NCI-H2227 (cell line): ENCODE measurements around the gene TBX1.
"Not testable (repeated sequence)": the region's sequence is repeated elsewhere in the genome, so short reads cannot be mapped to it uniquely, and the experiment has no call there.

Experiments used
- DNase-seq: peaks from one replicate; lab custom pipeline; 2025; ENCODE audit not compliant: unreplicated experiment; lab: John Stamatoyannopoulos, UW

Gene TBX1

DNA sequence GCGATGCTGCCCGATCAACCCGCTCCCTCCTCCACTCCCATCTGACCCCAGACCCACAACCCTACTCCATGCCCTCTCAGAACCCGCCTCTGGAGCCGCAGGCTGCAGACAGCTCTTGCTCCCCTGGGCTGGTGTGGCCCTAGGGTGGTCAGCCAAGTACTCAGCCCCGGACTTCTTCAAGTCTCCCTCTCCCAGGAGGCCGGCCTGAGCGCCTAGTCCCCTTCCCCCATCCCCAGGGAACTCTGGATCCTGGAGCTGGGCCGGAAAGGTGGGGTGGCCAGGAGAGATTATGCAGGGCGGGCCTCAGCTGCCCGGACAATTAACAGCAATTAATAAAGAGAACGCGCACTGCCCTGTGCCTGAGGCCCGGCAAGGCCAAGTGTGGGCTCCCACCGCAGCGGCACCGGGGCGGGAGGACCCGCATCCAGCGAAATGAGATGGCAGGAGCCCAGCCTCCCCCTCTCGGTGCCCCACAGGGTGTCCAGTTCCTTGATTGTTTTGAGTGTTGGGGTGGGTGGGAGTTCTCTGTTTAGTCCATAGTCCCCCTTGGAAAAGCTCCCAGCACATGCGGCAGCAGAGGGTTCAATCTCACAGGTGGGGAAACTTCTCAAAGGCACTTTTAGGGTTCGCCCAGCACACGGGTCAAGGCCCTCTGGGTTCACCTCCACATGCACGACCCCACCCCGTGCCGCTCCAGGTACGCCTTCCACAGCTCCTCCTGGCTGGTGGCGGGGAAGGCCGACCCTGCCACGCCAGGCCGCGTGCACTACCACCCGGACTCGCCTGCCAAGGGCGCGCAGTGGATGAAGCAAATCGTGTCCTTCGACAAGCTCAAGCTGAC is 3.1 kb downstream of the TBX1 start:
- DNase-seq: no peak

DNA sequence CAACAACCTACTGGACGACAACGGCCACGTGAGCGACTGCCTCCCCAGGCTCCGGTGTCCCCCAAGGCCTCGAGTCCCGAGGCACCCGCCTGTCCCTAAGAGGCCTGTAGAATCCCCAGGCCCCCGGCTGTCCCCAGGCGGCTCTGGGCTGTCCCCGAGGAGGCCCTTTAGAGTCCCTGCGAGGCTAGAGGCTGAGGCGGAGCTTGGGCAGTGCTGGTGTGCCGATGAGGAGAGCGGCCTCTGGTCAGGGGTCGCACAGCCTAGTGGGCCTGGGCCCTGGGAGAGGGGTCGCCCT is 3.7 kb downstream of the TBX1 start:
- no peak for DNase-seq

DNA sequence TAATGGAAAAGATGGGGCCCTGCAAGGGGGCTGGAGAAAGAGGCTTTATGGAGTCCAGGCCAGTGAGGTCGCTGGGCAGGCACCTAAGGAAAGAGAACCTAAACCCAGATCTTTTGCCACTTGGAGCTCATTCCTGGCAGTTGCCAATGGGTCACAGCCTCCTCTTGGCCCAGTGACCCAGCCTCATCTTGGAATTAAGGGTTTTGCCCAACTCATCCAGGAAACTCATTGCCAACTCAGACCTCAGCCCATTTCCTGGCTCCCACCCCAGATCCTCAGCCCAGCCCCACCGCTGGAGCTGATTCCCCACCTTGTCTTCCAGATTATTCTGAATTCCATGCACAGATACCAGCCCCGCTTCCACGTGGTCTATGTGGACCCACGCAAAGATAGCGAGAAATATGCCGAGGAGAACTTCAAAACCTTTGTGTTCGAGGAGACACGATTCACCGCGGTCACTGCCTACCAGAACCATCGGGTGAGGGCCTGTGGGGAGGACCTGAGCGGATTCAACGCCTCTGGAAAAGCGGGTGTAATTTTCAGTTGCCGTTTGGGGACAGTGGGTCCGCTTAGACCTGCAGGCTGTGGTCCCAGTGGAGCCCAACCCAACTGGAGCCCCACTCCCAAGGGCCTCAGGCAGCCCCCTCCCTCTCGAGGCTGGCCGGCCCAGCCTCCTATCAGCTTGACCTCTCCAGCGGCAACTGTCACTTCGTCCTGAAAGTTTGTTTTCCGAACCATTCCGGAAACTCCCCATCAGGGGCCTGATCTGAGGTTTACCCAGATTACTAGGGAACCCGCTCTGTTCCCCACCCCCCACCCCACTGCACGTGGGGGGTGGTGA is 4.3 kb downstream of the TBX1 start:
- DNase-seq: no peak

DNA sequence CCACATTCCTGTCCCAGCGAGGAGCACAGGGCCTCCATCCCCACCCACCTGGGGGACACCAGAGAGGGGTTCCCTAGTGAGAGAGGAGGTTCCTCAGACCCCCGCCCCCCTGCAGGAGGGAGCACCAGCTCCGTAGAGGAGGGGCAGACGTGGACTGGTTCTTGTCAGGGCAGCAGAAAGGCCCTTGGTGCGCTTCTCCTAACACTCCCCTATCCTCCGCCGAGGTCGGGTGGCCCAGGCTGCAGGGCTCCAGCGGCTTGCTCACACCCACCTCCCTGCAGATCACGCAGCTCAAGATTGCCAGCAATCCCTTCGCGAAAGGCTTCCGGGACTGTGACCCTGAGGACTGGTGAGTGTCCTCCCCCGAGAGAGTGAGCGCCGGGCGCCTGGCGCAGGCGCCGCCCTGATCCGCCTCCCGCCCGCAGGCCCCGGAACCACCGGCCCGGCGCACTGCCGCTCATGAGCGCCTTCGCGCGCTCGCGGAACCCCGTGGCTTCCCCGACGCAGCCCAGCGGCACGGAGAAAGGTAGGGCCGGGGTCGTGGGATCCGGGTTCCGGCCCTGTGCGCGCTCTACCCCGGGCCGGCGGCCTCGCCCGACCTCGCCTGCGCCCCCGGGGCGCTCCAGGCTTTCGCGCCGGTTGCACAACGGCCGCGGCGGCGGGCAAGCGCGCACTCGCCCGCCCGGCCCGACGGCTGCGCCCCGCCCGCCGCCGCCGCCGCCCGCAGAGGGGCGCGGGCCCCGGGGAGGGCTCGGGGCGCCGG is 5.1 kb downstream of the TBX1 start:
- no peak for DNase-seq

DNA sequence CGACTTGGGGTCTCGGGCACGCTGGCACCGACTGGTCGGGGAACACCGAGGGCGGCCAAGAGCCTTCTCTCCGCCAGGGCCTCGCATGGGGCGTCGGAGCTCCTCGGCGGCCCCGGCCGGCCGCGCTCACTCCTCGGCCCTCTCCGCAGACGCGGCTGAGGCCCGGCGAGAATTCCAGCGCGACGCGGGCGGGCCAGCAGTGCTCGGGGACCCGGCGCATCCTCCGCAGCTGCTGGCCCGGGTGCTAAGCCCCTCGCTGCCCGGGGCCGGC is 5.6 kb downstream of the TBX1 start:
- no peak for DNase-seq

DNA sequence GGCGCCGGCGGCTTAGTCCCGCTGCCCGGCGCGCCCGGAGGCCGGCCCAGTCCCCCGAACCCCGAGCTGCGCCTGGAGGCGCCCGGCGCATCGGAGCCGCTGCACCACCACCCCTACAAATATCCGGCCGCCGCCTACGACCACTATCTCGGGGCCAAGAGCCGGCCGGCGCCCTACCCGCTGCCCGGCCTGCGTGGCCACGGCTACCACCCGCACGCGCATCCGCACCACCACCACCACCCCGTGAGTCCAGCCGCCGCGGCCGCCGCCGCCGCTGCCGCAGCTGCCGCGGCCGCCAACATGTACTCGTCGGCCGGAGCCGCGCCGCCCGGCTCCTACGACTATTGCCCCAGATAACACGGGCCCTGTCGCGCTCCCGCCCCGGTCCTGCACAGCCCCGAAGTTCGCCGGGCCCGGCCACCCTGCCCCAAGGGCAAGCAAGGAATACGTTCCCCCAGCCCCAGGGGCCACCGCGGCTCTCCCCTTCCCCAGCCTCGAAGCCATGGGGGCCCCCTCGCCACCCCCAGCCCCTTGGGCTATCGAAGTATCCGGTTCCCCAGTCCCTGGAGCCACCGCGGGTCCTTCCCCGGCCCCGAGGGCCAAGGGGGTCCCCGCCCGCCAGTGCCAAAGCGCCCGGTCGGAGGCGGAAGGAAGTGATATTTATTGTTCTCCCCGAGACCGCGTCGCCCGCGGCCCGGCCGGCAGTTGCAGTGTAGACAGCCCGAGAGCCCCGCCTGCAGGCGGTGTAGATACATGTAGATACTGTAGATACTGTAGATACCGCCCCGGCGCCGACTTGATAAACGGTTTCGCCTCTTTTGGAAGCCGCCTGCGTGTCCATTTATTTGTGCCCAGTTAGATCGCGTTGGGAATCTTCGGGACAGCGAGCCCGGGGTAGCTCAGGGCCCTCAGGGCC is 6.2 kb downstream of the TBX1 start:
- DNase-seq: no peak

DNA sequence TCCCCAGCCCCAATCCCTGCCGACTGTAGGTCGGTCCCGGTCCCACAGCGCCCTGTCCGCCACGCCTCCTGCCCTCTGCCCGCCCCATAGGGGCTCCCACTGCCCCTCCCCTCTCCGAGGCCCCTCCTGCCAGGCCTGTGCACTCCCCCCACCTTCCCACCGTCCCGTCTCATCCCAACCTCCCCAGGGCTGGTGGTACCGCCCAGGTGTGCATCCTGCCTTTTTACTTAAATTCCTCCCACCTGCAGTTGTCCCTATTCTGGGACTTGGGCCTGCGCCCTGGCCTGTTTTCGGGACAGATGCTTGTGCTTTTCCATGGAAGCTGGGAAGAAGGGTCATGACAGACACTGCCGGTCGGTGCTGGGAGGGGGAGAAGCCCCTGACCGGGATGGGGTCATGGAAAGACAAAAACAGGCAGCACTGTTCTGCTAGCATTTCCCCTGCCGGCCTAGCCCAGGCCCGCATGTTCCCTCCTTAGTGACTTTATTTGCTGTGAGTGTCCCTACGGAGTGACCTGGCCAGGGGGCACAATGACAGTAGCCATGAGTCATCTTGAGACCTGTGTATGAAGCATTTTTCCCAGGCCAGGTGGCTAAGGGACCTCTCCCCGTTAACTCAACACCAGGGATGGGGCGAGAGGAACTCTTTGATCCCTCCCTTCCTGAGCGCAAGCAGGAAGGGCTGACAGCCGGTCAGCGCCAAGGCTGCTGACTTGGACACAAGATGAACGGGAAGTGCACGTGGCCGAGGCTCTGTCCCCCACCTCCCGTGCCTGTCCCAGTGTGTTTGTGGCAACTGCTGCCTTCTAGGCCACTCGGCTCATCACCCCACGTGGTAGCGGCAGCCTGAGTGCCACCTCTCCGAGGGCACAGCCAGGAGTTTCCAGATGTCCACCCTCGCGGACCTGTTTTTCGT is 7.1 kb downstream of the TBX1 start:
- DNase-seq: no peak

DNA sequence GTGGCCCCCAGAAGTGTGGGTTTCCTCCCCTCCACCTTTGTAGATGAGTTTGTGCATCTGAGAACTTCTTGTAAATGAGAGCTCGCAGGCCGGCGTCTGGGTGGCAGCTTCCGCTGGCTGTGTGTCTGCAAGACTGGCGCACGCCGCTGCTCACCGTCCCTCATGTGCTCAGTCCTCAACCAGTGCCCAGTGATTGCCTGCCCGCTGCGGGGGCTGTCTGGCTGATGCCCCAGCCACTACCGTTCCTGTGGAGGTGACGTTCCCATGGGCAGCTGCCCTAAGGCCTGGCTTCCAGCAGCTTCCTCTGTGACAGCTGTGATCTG is 8.8 kb downstream of the TBX1 start:
- DNase-seq: no peak

DNA sequence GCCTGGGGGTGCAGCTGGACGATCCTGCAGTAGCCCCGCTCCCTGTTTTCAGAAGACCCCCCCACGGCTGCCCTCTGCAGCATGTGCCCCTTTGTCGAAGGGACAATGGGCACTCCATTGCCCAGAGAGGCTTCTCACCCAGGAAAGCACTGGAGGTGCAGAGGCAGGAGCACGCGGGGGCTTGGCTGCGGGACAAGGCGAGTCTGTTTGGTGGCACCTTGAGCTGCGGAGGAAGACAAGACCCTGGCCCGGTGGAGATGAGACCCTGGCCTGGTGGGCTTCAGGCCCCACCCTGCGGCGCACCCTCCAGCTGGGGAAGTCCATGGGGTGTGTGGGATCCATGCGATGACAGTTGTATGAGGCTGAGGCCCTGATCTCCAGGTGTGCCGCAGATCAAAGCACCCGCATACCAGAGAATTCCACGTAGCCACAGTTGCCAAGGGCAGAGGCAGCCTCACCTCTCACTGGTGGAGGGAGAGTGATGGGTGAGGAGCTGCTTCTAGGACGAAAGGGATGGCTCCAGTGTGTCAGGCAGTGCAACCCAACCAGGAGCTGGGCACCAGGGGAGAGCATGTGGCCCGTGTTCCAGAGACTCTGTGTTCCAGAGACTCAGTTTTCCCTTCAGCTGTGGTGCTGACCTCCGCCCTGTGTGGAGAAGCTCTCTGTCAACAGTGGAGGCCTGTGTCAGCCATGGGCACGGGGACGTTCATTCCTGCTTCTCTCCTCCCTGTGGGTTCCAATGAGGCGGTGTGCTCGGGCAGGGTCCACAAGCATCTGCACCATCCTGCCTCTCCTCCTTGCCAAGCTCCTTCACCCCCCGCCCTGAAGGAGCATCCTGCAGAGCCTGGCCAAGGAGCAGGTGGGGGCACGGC is 10.0 kb downstream of the TBX1 start:
- DNase-seq: no peak

DNA sequence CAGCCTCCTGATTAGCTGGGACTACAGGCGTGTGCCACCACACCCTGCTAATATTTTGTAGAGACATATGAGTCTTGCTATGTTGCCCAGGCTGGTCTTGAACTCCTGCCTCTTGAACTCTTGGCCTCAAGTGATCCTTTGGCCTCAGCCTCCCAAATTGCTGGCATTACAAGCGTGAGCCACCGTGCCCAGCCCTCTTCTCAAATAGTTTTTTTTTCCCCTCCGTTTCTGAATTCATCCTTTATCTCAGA is 11.8 kb downstream of the TBX1 start:
- no peak for DNase-seq

DNA sequence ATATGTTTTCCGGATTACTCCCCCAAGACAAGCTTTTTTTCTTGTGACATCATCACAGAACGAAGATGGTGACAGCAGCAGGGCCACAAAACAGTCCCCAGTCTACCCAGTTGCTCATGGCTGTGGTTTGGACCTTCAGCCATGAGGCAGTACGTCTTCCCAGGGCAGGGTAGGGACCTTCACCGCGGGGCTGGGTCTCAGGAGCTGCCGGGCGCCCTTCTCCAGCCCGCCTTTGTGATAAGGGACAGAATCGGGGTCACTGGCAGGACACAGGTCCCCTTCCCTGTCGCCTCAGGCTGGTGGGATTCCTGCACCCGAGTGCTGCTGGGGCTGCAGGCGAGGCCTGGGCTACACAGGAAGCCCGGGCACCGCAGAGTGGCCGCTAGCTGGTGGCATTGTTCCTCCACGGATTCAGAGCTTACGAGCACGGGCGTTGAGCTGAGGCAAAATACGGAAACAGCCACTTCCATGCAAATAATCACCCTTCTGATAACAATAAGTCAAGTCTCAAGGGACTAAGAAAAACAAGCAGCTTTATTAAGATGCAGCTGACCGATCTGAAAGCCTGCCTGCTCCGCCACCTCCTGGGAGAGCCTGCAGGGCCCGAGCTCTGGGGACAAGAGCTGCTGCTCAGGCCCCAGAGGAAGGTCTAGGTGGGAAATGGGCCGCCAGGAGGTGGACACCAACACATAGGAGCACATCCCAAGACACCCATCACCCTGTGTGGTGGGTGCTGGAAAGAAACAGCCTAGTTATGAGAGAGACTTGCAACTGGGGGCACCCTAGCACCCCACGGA is 12.3 kb downstream of the TBX1 start:
- DNase-seq: no peak

DNA sequence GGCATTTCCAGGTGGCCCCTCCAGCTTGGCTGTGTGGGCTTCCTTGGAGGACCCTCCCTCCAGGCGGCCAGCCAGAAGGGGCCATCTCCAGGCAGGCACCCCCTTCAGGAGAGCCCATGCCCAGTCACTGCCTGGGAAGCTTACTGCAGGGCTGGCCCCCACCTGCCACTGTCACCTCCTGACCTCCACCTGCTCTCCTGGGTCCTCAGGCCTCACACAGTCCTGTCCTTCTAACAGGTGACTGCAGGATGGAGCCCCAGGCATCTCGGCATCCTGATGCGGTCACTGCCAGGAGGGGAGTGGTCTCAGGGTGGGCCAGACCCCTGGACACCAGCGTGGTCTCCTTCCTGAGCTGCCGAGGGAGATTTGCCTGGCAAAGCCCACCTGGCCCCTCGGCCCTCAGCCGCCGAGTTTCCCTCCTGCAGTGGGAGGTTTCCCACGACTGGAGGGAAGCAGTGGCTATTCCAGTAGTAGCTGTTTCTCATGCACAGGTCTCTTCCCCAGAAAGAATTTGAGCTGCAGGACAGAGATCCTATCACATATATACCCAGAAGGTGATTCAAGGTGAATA is 13.0 kb downstream of the TBX1 start:
- no peak for DNase-seq

DNA sequence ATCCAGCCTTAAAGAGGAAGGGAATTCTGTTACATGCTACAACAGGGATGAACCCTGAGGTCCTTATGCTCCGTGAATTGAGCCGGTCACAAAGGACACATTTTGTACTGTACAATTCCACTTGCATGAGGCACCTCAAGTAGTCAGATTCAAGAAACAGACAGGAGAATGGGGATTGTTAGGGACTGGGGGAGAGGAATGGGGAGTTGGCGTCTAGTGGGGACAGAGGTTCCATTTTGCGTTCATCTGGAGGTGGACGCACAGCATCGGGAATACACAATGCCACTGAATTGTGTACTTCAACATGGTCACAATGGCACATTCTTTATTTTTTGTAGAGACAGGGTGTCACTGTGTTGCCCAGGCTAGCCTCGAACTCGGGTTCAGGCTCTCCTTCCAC is 14.1 kb downstream of the TBX1 start:
- DNase-seq: no peak

DNA sequence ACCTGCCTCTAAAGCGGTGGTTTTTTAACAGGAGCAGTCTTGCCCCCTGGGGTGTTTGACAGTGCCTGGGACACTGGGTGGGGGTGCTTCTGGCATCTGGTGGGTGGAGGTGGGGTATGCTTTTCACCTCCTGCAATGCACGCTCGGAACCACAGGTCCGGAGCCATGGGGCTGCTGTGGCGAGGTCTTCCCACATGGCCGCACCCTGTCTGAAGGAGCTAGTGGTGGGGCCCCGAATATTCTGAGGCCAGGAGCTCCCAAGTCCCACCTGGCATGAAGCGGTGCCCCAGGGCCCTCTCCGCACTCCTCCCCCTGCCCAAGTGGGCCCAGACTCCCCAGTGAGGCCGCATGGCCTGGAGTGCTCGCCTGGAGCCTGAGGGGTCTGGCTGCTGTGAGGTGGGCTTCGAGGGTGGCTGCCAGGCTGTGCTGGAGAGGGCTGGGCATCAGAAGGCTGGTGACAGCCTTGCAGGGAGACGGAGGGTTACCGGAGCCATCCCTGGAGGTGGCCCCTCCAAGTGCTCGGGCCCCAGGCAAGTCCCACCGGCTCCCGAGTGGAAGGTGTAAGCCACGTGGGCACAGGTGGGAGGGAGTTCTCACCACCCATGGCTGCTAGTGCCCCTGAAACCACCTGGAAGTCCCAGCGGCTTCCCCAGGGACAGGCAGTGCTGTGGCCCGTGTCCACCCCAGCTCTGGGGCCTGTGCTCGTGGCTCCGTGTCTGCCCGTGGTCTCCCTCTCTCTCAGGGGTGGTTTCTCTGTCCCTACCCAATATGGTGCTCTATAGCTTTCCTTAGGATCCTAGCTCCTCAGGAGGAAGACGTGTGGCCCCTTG is 15.1 kb downstream of the TBX1 start:
- no peak for DNase-seq

DNA sequence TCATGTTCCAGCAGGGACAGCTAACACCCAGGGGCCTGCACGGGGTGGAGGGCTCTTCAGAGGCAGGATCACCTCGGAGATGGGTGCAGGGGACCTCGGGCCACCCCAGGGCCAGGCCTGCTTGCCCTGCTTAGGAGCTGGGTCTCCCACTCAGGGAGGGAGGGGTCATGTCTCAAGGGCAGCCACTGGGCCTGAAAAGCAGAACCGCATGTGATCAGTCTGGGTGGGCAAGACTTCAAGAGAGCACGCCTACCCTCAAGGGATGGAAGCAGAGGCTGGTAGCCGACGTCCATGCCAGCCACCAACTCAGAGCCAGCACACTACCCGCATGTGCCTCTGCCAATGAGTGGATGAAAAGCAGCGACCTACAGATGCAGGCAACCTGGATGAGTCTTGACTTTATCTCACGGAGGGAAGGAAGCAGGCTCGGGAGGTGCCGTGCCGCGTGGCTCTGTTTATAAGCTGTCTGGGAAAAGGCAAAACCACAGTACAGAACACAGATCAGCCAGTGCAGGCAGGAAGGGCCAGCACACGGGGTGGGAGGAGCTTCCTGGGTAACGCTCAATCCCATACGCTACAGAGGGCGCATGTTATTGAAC is 16.0 kb downstream of the TBX1 start:
- DNase-seq: no peak

DNA sequence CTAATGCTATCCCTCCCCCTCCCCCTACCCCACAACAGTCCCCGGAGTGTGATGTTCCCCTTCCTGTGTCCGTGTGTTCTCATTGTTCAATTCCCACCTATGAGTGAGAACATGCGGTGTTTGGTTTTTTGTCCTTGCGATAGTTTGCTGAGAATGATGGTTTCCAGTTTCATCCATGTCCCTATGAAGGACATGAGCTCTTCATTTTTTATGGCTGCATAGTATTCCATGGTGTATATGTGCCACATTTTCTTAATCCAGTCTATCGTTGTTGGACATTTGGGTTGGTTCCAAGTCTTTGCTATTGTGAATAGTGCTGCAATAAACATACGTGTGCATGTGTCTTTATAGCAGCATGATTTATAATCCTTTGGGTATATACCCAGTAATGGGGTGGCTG is 16.6 kb downstream of the TBX1 start:
- DNase-seq: not testable (repeated sequence)

DNA sequence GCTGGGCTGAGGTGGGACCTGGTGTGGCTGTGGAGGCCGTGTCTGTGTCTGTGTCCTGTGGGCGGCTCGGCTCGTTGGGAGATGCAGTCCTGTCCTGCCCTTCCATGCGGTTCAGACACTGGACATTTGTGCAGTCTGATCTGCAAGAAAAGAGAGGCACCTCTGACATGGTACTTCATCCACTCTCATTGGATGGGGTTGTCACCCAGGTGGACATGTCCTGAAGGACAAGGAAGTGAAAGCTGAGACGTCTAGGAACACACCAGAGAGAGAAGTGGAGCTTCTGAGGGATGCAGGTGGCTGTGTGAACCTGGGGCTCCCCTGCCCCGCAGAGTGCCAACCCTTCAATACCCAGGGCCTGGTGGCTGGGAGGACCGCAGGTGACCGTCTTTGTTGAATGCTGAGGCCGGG is 18.4 kb downstream of the TBX1 start:
- no peak for DNase-seq
